GM21786 (cell line): Measurements from ENCODE around the gene NOS1.
"Not testable (repeated sequence)": the region's sequence is repeated elsewhere in the genome, so short reads cannot be mapped to it uniquely, and the experiment has no call there.

ENCODE experiments used
- ATAC-seq: cut with Tn5 transposase; IDR thresholded peaks from one replicate; pipeline ENCODE4 v1.9.1; 2021; ENCODE audit not compliant: unreplicated experiment

NOS1 gene

GRCh38 chr12:117273091-117273490 lies 88.3 kb downstream of the NOS1 start:
- ATAC-seq: no peak

GRCh38 chr12:117272690-117273089 lies 88.7 kb downstream of the NOS1 start:
- no peak for ATAC-seq

DNA sequence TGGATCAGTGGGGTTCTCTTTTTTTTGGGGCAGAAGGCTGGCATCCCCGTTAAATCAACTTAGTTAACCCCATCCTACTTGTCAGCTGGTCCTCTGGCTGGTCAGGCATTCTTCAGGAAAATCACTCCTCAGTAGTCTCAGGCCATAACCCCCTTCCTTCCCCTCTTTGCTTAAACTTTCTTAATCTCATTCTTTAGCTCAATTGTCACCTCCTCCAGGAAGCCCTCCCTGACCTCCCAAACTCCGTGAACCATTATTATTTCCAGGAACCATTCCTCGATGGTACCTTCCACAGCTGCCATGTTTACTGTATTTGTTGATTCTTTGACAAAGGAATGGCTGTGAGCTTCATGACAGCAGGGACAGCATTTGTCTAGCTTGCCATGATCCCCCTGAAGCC lies 98.7 kb downstream of the NOS1 start:
- ATAC-seq: no peak

GRCh38 chr12:117261247-117261646 lies 100.2 kb downstream of the NOS1 start:
- ATAC-seq: no peak

DNA sequence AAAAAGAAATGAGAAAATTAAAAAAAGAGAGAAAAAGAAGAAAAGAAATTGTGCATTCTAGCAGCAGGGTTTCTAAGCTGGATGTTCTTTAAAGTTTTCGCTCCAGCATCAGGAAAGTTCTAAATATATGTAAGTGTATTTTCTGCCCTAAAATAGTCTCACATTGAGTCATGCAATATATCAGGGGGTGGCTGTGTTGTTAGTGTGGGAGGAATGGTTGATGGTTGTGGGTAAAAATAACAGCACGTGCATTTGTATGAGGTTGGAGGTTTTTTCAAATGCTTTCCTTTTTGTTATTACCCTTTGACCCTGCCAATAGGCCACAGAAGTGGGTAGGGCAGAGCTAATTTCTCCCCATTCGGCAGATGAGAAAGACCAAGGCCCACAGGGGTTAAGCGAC lies 106.0 kb downstream of the NOS1 start:
- ATAC-seq: no peak

DNA sequence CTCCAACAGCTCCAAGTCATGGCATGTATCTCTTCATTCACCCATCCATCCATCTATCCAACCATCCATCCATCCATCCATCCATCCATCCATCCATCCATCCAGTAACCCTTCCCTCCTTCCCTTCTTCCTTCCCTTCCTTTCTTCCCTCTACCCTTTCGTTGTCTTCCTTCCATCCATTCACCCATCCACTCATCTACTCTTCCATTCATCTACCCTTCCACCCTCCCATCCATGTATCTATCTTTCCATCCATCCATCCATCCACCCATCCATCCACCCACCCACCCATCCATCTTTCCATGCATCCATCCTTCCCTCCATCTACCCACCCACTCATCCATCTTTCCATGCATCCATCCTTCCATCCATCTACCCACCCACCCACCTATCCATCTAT lies 117.9 kb downstream of the NOS1 start:
- ATAC-seq: no peak

DNA sequence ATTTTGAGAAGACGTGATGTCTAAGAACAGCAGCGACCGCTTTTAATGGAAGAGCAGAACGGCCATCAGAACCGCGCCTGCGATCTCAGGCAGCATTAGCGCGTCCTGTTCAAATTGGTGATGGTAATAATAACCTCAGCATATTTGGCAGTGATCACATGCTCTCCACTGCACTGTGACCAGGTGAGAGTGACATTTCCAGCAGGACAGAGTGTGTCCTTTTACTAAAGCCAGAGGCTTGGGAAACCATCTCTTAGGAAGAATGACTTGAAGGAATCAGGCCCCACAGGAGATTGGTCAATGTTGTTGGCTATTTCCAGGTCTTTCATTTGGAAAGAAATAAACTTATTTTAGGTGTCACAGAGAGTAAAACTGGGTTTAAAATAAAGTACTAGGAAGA lies 119.7 kb downstream of the NOS1 start:
- no peak for ATAC-seq

DNA sequence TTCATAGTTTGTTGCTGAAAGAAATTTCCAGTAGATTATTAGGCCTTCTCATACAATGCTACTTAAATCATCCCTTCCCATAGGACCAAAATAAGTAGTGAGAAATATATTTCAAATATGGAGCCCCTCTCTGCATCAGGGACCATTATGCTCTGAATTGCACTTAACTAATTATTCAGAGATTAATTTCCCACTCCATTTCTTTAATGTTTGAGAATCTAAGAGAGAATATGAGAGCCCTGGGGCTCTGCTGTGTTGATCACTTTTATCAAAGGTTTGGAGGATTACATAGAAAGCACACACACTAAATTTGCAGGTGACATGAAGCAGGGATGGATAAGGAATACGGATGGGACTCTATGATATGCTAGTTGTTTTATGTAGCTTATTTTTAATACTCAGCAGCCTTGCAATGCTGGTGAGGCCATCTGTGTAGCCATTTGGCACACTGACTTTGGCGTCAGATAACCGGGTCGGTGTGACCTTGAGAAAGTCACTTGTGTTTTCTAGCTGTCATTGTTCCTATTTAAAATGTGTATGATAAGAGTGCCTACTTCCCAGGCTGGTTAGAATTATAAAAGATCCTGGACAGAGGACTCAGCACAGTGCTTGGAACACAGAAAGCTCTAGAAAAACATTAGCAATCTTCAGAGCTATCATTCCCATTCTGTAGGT lies 121.2 kb downstream of the NOS1 start:
- no peak for ATAC-seq

DNA sequence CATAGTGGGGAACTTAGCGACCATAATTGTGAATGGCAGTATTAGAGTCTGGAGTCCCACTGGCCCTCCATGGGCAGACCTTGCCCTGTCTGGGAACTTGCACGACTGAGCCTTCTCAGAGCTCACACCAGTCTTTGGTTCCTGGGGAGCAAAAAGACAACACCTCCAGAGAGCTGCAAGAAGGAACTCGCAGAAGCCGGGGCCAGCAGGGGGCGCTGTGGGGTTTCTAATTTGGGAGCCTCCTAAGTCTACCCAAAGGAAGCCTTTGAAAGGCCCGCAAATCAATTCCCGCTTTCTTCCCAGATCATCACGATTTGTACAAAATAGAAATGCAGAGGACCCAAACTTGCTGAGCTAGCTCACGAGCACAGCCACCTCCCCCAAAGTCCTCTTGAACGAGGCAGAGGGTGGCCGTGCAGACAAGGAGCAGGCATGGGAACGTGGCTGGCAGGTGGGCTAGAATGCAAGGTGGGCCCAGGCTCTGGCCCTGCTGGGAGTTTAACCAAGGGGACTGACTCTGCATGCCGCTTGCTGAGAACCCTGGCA lies 124.9 kb downstream of the NOS1 start:
- ATAC-seq: peak; percentile 52

GRCh38 chr12:117235261-117235660 lies 126.2 kb downstream of the NOS1 start:
- ATAC-seq: no peak

GRCh38 chr12:117234441-117234840 lies 127.0 kb downstream of the NOS1 start:
- ATAC-seq: no peak

- no peak for ATAC-seq
Measured at GRCh38 chr12:117231750-117232149, 129.7 kb downstream of the NOS1 start.

GRCh38 chr12:117228239-117228638 lies 133.2 kb downstream of the NOS1 start:
- ATAC-seq: no peak

- no peak for ATAC-seq
Measured at GRCh38 chr12:117227000-117227653, 134.3 kb downstream of the NOS1 start.

DNA sequence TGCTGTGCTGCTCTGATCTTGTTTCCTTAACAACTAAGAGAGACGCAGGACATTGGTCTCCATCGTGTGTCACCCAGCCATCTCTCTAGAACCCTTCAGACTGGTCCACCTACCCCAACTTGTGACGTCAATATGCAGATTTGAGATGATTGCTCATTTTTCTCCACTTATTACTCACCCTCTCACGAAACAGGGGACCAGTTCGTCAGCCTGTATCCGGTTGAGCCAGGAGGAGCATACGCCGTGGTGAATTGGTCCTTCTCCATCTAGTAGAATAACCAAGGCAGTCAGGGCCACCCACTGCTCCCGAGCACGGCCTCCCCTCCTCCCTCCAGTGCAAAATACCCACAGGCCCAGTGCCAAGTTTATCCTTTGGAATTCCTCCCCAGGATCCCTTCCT lies 134.9 kb downstream of the NOS1 start:
- no peak for ATAC-seq

DNA sequence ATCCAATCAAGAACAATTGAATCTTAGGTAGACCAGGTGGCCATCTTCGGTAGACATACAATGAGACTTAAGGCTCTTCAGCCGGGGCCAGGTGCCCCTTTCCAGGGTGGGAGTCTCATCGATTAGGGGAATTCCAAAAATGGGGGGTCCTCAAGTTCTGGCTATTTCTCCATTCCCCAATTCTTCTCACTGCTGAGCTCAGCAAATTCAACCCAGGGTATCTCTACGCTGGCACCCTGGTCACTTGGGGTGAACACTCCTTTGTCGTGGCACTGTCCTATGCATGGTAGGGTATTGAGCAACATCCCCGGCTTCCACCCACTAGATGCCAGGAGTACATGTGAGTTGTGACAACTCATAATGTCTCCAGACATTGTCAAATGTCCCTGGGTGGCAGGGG lies 136.2 kb downstream of the NOS1 start:
- no peak for ATAC-seq

DNA sequence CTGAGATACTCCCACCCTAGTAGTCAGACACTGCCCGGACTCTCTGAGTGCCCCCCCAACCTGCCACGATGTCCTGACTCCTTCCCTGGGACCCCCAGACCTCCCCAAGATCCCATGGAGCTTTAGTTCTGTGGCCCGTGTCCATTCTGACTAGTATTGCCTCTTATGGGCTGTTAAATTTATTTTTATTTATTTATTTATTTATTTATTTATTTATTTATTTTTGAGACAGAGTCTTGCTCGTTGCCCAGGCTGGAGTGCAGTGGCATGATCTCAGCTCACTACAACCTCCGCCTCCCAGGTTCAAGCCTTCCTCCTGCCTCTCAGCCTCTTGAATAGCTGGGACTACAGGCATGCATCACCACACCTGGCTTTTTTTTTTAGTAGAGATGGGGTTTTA lies 140.5 kb downstream of the NOS1 start:
- not testable (repeated sequence) for ATAC-seq

- no peak for ATAC-seq
Measured at GRCh38 chr12:117218149-117218548, 143.3 kb downstream of the NOS1 start.

GRCh38 chr12:117216686-117217085 lies 144.7 kb downstream of the NOS1 start:
- no peak for ATAC-seq

GRCh38 chr12:117214797-117215196 lies 146.6 kb downstream of the NOS1 start:
- no peak for ATAC-seq

DNA sequence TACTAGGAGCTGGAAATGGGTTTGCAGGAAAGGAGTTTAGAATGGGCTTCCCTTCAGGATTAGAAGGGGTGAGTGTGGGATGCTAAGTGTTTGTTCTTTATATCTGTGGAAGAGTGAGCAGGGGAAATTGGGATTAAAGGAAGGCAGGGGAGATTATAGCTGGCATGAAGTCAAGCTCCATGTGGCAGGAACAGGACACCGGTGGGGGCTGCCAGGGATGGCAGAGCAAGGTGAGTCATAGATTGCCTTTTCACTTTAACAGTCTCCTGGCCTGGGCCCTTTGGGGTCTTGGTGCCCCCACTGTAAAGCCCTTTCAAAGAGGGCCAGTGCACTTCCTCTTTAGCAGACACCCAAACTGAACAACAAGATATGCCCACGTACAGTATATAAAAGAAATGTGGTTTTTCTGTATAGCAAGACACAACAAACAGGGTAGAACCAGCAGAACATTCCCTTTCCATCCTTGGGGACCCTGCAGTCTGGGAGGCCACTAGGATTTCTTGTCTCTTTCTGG lies 148.1 kb downstream of the NOS1 start:
- no peak for ATAC-seq

DNA sequence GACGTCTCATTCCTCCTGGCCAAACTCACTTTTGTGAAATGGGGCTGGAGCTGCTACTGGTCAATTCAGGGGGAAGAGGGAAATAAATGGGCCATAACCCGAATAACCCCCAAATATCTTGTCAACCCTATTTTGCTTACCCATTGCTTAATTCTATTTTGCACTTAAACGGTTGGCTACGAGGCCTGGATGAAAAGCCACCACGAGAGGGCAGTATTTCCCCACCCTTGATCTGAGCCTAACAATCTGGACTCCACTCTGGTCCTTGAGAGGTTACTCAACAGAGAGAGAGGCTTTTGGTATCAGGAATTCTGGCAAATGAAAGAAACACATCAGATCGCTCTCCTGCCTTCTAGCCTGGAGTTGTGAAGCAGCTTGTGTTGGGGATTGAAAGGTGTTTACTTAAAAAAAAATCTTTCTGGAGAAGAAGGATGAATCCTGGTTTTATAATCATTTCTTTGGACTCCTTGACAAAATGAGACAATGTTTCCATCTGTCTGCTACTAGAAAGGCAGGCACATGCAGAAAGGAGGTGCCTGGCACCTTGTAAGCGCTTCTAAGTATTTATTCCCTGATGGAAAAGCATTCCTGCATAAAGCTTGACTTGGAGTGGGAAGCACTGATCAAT lies 148.7 kb downstream of the NOS1 start:
- ATAC-seq: no peak
